MM.1S (cell line): ENCODE measurements around the gene GNGT1.

ENCODE experiments used
- DNase-seq: peaks from one replicate; pipeline ENCODE4 v3.0.0-alpha.2; 2015
- H2AFZ ChIP-seq: fragments of 300-600 bp; sonication (generic); 2 replicates; pipeline ENCODE4 v1.6.0; 2016; ENCODE audit warnings: antibody characterized with exemption, low read length
- H3F3A ChIP-seq: fragments of 300-600 bp; sonication (generic); 2 replicates; pipeline ENCODE4 v1.6.1; 2016; ENCODE audit warnings: mild to moderate bottlenecking, antibody characterized with exemption, low read length, moderate library complexity, mixed read lengths; ENCODE audit not compliant: insufficient read depth
- H3K27ac ChIP-seq: fragments of 300-600 bp; sonication (generic); 2 replicates; pipeline ENCODE4 v1.5.1; 2016; ENCODE audit warnings: mild to moderate bottlenecking, low read length
- H3K27me3 ChIP-seq: fragments of 300-600 bp; sonication (generic); replicated peaks from 2 replicates; pipeline ENCODE4 v1.6.0; 2016; ENCODE audit warnings: low read length; ENCODE audit not compliant: insufficient read depth
- H3K36me3 ChIP-seq: fragments of 300-600 bp; sonication (generic); replicated peaks from 2 replicates; pipeline ENCODE4 v1.6.1; 2016; ENCODE audit warnings: mild to moderate bottlenecking, low read length, mixed read lengths; ENCODE audit not compliant: insufficient read depth
- H3K4me1 ChIP-seq: fragments of 300-600 bp; sonication (generic); 2 replicates; pipeline ENCODE4 v1.6.1; 2016; ENCODE audit warnings: low read length, mixed read lengths
- H3K4me2 ChIP-seq: fragments of 300-600 bp; sonication (generic); 2 replicates; pipeline ENCODE4 v1.6.0; 2016; ENCODE audit warnings: low read depth, low read length
- H3K4me3 ChIP-seq: fragments of 300-600 bp; sonication (generic); 2 replicates; pipeline ENCODE4 v1.5.1; 2016; ENCODE audit warnings: low read length, mixed read lengths
- H3K79me2 ChIP-seq: fragments of 300-600 bp; sonication (generic); 2 replicates; pipeline ENCODE4 v1.6.1; 2016; ENCODE audit warnings: mixed run types, low read length, mixed read lengths
- H3K9ac ChIP-seq: fragments of 300-600 bp; sonication (generic); 2 replicates; pipeline ENCODE4 v1.6.1; 2016; ENCODE audit warnings: low read length, mixed read lengths
- H3K9me2 ChIP-seq: fragments of 300-600 bp; sonication (generic); replicated peaks from 2 replicates; pipeline ENCODE4 v1.6.1; 2016; ENCODE audit warnings: mild to moderate bottlenecking, low read length, mixed read lengths; ENCODE audit not compliant: insufficient read depth
- H3K9me3 ChIP-seq: fragments of 300-600 bp; sonication (generic); replicated peaks from 2 replicates; pipeline ENCODE4 v1.6.1; 2016; ENCODE audit warnings: mild to moderate bottlenecking, low read length, mixed read lengths; ENCODE audit not compliant: insufficient read depth
- H4K20me1 ChIP-seq: fragments of 300-600 bp; sonication (generic); 2 replicates; pipeline ENCODE4 v1.6.1; 2016; ENCODE audit warnings: mild to moderate bottlenecking, low read length, moderate library complexity, mixed read lengths; ENCODE audit not compliant: insufficient read depth
- CTCF ChIP-seq: fragments of 300-600 bp; sonication (generic); IDR thresholded peaks from 2 replicates; pipeline ENCODE4 v1.5.1; 2016; ENCODE audit warnings: antibody characterized with exemption, low read length, mixed read lengths
- EZH2 ChIP-seq: fragments of 300-600 bp; sonication (generic); optimal IDR thresholded peaks from 2 replicates; pipeline ENCODE3; 2017; ENCODE audit warnings: low read depth, mild to moderate bottlenecking, antibody characterized with exemption, low read length, mixed read lengths
- EZH2phosphoT487 ChIP-seq: fragments of 300-600 bp; sonication (generic); IDR thresholded peaks from 2 replicates; pipeline ENCODE4 v1.6.1; 2018; ENCODE audit warnings: antibody characterized with exemption, low read length

GNGT1 gene

GRCh38 chr7:93882468-93882867 is 23.9 kb upstream of the GNGT1 start:
- no peaks in the 10 kb centered on the region for H4K20me1 ChIP-seq
- no peaks in the 10 kb centered on the region for H3K9me3 ChIP-seq
- no peaks in the 10 kb centered on the region for H3K4me1 ChIP-seq
- H3K27ac ChIP-seq = no peak overlapping the region
- no peak overlapping the region for H3K4me3 ChIP-seq
- no peaks in the 10 kb centered on the region for H3K36me3 ChIP-seq
- no peaks in the 10 kb centered on the region for H3K79me2 ChIP-seq
- DNase-seq = no peak
- H3K27me3 ChIP-seq = no peaks in the 10 kb centered on the region
- H2AFZ ChIP-seq = no peak overlapping the region
- no peaks in the 10 kb centered on the region for H3F3A ChIP-seq
- TF ChIP-seq EZH2 (no peak), CTCF (no peak), EZH2phosphoT487 (no peak)
- H3K9me2 ChIP-seq = no peaks in the 10 kb centered on the region
- H3K9ac ChIP-seq = no peak overlapping the region
- no peak overlapping the region for H3K4me2 ChIP-seq

- Histone ChIP-seq H3K4me1 (no peaks in the 10 kb centered on the region), H3K9ac (no peak overlapping the region), H3K27me3 (no peaks in the 10 kb centered on the region), H3K36me3 (no peaks in the 10 kb centered on the region), H3K27ac (no peak overlapping the region), H3F3A (no peaks in the 10 kb centered on the region), H3K4me2 (no peak overlapping the region), H4K20me1 (no peaks in the 10 kb centered on the region), H2AFZ (no peak overlapping the region), H3K4me3 (no peak overlapping the region), H3K9me3 (no peaks in the 10 kb centered on the region), H3K79me2 (no peaks in the 10 kb centered on the region), H3K9me2 (no peaks in the 10 kb centered on the region)
- no peak for DNase-seq
- no peak for TF ChIP-seq EZH2phosphoT487
- TF ChIP-seq EZH2 = no peak
- no peak for TF ChIP-seq CTCF
These were observed 23.1 kb upstream of the GNGT1 start for GRCh38 chr7:93883078-93883916.

- no peak overlapping the region for H3K4me2 ChIP-seq
- TF ChIP-seq EZH2phosphoT487 = no peak
- TF ChIP-seq EZH2 = no peak
- TF ChIP-seq CTCF = no peak
These were observed 22.4 kb upstream of the GNGT1 start for GRCh38 chr7:93883917-93884345.

More at GRCh38 chr7:93883917-93884345, 22.4 kb upstream of the GNGT1 start:
- Histone ChIP-seq H4K20me1 (no peaks in the 10 kb centered on the region), H2AFZ (no peak overlapping the region), H3K9me2 (no peaks in the 10 kb centered on the region), H3K9ac (no peak overlapping the region), H3F3A (no peaks in the 10 kb centered on the region), H3K36me3 (no peaks in the 10 kb centered on the region), H3K27me3 (no peaks in the 10 kb centered on the region), H3K79me2 (no peaks in the 10 kb centered on the region), H3K27ac (no peak overlapping the region), H3K9me3 (no peaks in the 10 kb centered on the region), H3K4me3 (no peak overlapping the region), H3K4me1 (no peaks in the 10 kb centered on the region)
- no peak for DNase-seq
